GM19193 (cell line): Measurements from ENCODE around the gene FGGY.

Experiments used
- POLR2A ChIP-seq: IDR thresholded peaks from 4 replicates; pipeline ENCODE4 v1.6.1; 2011; ENCODE audit not compliant: insufficient read depth, insufficient read length; ENCODE audit errors: extremely low read depth

Gene FGGY, protein sequence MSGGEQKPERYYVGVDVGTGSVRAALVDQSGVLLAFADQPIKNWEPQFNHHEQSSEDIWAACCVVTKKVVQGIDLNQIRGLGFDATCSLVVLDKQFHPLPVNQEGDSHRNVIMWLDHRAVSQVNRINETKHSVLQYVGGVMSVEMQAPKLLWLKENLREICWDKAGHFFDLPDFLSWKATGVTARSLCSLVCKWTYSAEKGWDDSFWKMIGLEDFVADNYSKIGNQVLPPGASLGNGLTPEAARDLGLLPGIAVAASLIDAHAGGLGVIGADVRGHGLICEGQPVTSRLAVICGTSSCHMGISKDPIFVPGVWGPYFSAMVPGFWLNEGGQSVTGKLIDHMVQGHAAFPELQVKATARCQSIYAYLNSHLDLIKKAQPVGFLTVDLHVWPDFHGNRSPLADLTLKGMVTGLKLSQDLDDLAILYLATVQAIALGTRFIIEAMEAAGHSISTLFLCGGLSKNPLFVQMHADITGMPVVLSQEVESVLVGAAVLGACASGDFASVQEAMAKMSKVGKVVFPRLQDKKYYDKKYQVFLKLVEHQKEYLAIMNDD

DNA sequence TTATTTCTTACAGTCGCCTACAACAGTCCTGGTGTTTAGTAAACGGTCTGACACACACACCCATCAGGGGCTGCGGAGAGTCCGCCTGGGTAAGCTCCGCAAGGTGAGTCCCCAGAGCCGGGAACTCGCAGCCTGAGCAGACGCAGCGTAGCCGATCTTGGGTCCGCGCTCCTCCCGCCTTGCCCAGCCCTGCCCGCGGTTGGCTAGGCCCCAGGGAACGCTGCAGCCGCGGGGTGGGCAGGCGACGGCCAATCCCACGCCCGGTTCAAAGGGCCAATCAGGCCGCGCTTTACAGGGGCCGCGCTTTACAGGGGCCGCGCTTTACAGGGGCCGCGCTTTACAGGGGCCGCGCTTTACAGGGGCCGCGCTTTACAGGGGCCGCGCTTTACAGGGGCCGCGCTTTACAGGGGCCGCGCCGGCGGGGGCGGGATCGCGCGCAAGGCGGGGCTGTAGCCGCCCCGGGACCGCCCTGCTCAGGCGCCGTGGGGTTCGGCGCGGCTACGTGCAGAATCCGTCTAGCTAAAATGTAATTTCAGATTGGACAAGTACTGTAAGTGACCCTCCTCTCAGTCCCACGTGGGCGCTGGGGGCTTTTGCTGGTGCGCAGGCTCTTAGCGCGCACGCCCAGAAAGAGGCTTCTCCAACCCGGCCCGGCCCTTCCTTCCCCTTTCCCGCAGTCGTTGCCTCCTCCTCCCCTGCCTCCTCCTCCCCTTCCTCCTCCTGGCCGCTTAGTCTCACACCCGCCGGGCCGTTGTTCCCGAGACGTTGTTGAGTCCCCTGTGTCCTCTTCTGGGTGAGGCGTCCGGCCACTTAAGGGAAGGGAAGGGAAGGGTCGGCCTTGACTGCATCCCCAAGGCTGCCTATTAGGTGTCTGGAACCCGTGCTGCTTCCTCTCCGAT, at the start of gene FGGY:
Gene FGGY, plus strand, starts transcription at position 737 of the 899 bp plus-strand sequence. CDS start 24,456 bp downstream, outside the sequence.
- TF ChIP-seq POLR2A = peak; percentile 88

DNA sequence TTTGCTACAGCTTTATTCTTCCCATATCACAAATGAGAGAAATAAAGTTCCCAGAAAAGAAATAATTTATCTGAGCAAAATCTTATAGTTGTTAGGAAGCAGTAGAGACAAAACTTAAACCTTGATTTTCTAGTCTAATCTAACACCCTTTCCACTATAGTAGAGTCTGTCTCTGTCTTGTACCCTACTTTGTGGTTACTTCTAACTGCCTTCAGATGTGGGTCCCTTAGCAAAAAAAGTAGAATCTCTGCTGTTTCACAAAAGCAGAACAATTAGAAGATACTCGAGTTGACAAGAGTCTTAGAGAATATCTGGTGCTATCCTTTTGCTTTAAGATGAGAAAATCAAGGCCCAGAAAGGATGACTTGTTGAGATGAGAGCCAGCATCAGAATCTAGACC, 48.1 kb upstream of the FGGY start:
- no peak for TF ChIP-seq POLR2A

DNA sequence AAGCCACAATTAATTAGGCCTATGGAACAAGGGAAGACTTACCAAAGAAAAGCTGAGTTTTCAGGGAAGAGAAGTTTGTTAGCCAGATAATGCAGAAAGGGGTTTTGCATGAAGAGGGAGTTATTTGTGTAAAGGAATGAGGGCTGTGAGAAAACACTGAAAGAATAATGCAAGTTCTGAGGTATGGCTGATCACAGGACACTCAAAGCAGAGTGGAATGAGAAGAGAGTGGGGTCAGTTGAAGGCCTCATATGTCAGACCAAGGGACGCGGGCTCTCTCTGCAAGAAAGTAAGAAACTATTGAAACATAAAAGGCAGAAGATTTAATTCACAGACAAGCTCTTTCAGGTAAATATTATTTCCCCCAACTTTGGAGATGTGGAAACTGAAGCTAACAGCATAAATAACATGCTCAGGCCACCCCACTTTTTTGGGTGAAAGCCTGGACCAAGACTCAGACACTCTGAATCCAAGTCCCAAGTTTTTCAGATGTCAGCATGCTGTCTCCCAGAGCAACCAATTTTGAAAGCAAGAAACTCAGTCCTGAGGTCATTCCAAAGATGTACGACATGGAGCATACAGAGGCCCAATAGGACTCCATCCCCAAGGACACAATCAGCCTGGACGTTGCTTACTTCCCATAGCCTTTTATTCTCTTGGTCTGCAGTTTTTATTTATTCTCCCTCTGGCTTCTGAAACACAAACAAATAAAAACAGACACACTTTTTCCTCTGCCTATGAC, 47.3 kb upstream of the FGGY start:
- TF ChIP-seq POLR2A = no peak

DNA sequence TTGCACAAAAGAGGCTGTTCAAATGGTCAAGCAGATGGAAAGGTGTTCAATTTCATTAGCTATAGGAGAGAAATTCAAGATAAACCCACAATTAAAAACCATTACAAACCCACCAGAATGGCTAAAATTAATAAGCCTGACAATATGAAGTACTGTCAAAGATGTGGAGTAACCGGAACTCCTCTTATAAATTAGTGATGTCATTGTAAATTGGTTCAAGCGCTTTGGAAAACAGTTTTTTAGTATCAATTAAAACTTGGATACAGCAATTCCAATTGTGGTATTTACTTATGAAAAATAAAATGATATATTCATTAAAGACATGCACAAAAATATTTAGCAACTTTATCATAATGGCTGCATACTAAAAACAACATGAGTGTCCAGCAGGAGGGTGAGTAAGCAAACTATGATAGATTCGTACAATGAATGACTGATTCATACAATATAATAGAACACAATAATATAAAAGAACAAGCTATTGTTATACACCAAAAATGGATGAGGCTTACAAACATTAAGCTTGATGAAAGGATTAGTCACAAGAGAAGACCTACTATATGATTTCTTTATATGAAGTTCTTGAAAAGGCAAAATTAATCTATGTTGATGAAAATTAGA, 38.4 kb upstream of the FGGY start:
- TF ChIP-seq POLR2A = no peak

DNA sequence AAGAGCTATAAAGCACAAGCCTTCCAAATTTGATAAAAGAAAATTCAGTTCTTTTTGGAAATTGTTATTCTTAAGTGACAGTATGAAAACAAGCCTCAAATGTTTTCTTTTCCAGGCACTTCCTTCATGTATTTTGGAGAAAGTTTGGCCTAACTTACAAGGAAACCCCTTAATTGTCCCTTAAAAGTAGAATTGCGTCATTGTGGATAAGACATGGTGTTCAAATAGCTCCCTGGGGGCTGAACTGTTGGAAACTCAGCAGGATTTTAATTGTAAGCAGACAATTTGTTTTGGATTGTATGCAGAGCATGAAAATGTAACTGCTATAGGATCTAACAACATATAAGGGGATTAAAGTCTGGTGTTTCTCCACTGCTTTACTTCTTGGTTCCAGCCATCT, 35.4 kb upstream of the FGGY start:
- no peak for TF ChIP-seq POLR2A

DNA sequence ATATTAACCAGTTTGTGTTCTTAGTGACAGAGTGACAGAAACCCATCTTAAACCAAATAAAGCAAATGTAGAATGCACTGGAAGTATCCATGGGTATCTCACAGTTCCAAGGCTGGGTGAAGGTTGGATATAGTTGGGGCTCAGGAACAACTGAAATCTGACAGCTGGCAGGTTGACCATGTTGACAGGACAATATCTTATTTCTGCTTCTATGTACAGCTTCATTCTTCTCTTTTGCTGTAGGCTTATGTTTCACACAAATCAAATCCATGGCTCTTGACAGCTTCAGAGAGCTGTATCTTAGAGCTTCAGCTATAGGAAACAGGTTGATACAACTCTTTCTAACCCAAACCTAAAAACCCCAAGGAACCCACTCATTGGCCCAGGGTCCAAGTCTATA, 34.3 kb upstream of the FGGY start:
- TF ChIP-seq POLR2A = no peak

DNA sequence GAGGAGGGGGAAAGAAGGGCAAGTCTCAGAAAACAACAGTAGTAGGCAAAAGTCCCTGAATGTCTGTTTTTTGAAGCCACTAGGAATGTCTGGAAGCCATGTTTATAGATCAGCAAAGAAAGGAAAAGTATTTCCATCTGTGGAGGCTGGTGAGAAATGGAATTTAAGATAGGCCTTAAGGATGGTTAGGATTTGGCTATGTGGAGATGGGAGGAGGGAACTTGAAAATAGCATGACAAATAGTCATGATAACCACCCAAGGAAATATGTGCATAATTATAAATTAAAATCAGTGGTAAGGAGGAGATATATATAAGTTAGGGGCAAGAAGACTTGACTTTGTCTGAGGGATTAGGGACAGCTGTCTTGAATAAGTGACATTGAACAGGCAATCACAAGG, 33.8 kb upstream of the FGGY start:
- TF ChIP-seq POLR2A = no peak

DNA sequence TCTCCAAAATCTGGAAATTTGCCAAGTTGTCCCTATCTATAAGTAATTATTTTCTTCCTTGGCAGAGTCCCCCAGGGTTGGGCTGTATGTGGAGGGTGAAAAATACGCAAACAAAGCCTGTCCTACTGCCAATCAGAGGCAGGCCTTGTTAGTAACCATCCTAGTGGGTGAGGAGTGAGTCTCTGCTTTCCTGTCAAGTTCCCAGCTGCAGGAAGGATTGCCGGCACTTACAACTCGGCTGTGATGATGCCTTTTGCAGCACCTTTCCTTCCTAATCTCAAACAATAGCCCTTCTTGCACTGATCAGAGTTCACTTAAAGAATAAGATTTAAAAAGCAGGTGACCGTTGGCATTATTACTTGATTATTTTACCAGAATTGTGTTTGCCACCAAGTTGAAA, 31.3 kb upstream of the FGGY start:
- no peak for TF ChIP-seq POLR2A

DNA sequence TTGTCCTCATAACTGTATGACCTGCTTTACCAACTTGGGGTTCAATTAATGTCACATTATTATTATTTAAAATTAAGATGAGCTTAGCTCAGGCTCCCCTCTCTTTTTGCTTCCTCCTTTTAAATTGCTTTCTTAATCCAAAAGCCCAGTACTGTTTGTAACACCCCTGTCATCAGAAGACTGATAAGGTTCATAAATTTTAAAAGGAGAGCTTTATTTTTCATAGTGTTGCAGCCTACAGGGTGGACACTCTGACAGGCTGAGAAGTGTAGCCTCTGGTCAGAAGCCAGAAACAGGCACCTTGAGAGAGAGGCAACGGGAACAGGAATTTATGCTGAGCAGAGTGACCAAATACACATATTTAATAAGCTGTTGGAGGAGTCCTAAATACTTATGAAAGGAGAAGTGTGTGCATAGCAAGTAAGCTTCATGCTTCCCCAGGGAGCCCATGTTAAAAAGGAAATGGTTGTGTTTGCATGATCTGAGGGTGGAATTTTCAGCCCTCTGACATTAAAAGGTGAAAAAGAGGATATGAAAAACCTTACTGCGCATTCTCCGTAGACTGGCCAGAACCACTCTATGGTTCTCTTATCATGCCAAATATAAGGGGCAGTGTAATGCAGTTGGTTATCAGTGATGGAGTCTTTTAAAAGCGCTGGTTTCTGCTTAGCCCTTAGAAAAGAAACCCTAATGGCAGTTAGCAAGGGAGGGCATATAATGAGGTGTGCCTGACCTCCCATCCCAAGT, 30.5 kb upstream of the FGGY start:
- no peak for TF ChIP-seq POLR2A

DNA sequence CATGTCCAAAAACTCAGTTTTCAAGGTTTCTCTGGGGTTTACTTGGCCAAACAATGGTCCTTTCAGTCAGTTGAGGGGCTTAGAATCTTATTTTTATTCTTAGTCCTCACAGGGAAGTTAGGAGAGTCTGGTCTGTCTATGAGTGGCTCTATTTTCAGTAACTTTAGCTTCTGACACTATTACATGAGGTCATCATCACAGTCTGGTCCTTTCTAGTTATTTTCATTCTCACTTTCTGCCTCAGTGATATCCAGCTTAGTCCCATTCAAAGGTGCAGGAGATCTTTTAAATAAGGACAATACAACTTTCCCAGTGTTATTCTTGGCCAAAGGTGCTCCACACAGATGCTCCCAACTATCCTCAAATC, 30.0 kb upstream of the FGGY start:
- no peak for TF ChIP-seq POLR2A

DNA sequence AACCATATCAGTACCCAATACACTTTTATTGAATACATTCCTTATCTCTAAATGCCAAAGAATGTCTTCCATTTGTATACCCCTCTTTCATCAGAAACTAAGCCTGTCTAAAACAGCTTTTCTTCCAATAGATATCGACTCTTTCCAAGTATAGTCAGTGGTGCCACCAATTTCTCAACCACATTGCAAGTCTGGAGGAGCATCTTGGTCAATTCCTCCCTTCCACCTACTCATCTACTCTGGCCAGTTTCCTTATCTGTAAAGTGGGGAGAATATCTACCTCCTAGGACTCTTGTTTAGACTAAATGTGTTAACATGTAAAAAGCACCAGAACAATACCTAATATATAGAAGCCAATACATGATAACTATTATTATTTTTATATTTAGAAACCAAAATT, 28.5 kb upstream of the FGGY start:
- TF ChIP-seq POLR2A = no peak

DNA sequence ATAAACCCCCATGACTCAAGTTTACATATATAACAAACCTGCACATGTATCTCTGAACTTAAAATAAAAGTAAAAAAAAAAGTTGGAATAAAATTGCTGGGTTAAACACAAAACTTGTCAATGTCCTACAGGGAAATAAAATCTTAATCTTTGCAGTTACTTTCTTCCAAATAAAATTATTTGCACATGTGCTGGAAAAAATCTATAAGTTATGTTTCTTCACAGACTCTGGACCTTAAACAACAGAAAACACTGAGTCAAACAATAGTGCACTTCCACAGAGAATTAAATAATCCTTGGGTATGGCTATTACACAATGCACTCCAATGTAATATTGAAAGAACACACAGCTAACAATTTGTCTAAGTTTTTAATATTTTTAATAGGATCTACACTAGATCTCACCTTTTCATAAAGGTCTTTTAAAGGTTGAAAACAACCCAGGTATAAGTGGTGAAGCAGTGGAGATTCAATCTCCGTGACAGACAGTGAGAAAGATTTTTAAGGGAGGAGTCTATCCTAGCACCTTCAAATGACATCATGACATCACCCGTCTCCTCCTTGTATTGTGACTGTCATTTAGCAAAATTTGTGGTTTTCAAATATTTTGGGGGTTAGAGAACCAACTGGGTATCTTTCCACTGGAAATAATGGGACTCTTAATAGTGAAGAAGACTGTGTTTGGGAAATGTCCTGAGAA, 25.2 kb upstream of the FGGY start:
- no peak for TF ChIP-seq POLR2A

DNA sequence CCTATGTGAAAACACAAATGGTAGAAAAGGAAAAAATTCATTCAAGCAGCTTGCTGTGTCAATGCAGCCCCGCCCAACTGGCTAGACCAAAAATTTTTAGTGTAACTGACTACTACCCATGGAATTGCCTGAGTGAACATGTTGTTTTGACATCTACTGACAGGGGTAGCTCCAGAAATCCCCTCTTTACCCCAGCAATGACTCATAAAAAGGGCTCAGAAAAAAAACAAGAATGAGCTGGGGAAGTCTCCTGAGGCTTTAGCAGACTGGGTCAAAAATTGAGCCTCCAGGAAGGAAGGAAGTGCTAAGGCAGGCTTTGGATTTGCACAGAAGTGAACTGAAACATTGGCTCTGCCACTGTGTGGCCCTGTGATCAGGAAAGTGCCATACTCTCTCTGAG, 24.4 kb upstream of the FGGY start:
- TF ChIP-seq POLR2A = no peak
